ENCODE data around the gene SEZ6.

SEZ6 gene, protein sequence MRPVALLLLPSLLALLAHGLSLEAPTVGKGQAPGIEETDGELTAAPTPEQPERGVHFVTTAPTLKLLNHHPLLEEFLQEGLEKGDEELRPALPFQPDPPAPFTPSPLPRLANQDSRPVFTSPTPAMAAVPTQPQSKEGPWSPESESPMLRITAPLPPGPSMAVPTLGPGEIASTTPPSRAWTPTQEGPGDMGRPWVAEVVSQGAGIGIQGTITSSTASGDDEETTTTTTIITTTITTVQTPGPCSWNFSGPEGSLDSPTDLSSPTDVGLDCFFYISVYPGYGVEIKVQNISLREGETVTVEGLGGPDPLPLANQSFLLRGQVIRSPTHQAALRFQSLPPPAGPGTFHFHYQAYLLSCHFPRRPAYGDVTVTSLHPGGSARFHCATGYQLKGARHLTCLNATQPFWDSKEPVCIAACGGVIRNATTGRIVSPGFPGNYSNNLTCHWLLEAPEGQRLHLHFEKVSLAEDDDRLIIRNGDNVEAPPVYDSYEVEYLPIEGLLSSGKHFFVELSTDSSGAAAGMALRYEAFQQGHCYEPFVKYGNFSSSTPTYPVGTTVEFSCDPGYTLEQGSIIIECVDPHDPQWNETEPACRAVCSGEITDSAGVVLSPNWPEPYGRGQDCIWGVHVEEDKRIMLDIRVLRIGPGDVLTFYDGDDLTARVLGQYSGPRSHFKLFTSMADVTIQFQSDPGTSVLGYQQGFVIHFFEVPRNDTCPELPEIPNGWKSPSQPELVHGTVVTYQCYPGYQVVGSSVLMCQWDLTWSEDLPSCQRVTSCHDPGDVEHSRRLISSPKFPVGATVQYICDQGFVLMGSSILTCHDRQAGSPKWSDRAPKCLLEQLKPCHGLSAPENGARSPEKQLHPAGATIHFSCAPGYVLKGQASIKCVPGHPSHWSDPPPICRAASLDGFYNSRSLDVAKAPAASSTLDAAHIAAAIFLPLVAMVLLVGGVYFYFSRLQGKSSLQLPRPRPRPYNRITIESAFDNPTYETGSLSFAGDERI

DNA sequence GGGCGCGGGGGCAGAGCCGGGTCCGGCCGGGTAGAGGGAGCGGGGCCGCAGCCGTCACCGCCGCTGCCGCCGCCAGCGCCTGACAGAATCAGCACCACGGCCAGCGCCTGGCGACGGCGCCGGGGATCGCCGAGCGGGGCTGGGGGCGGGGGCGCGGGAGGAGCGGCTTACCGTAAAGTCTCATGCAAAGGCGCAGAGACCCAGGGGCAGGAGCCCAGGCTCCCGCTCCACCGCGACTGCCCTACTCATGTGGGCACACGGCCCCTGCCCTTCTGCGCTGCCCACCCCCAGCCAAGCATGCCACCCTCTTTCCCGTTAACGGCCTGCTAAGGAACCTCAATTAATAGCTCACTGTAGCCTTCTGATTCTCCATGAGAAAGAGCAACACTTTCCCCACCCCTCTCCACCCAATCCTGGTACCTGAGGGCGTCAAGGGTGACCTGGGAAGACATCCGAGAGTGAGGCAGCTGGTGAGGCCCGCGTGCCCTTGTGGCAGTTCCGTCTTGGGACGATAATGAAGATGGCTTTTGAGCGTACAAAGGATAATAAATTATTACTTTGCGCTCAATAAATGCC, at the start of gene SEZ6:
SEZ6 (minus strand) TSS at position 98 of the 576 bp plus-strand sequence. CDS start 164 bp downstream, outside the sequence.
- DNase-seq = peak; percentile 59 to 72

DNA sequence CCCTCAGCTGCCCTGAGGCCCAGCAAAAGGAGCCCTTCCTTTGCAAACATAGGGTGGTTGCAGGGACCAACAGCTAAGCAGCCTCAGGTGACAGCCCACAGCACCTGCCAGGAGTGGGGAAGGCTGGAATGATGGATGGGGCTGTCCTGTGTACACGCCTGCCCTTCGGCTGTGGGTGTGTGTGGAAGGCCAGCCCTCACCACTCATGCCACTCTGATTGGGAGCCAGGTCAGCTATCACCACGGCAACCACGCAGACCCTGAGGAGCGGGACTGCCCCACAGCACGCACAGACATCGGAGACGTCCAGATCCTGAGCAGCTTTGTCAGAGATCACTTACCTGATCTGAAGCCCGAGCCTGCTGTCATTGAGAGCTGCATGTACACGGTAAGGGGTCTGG, 49.0 kb upstream of the SEZ6 start:
- DNase-seq = no peak

DNA sequence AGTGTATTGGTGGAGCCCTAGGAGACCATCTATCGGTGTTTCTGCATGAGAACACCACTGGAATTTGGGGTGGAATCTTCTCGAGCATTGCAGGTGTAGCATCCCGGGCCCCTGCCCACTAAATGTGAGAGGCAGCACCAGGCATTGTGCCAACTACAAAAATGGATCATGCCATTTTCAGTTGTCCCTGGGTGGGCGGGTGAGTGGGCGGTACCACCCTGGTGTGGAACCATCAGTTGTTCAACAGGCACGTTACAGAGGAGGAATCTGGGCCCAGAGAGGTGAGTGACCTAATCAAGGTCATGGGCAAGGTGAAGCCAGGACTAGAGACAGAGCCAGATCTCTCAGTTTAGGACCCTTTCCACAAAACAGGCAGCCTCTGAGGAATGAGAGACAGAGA, 45.9 kb upstream of the SEZ6 start:
- no peak for DNase-seq

DNA sequence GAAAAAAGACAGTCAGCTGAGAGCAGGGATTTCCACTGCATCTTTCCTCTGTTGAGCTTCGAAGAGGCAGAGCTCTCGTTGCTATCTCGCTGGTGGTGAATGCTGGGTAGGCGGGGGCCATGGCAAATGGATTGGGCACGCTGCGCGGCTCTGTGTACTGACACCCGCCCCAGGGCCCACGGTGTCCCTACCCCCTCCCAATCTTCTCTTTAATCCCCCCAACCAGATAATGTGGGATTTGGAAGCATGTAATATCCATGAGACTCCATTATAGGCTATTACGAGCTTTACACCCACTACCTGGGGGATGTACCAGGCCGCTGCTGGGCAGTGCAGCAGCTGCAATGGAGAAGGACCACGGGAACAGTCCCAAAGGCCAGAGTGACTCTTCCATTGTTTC, 45.4 kb upstream of the SEZ6 start:
- no peak for DNase-seq

DNA sequence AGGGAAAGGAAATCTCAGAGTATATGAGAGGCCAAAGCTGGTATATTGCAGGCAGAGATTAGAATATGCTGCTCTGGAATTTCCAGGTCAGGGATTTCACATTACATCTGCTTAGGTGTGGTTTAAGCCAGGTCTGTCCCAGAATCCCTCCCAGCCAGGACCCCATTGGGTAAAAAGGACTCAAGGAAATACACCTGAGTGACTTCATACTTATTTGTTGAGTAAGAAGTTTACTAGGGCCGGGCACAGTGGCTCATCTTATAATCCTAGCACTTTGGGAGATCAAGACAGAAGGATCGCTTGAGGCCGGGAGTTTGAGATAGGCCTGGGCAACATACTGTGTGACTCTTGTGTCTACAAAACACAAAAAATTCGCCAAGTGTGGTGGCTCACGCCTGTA, 44.3 kb upstream of the SEZ6 start:
- DNase-seq = no peak

DNA sequence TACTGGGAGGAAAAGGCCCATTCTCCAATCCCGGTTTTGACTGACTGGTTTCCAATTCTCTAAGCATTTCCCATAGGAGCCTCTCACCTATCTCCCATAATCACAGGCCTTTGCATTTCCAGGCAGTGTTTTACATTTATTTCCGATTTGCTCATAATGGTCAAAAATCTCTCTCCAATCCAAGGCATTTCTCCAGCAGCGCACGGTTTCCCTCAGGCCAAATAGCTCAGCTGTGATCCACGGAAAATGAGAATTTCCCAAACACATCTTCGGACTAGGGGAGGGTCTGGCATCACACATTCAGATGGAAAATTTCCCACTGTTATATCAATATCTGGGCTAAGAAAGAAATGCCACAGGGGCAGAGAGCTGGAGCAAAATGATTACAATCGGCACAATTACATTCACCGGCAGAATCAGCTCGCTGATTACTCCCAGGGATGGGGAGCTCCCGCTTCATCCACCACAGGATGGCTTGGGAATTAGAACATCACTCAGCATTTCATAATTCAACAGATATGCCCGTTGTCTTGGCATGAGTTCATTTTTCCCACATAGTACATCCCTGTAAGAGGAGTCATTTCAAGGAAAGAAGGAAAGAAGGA, 43.8 kb upstream of the SEZ6 start:
- DNase-seq = no peak

DNA sequence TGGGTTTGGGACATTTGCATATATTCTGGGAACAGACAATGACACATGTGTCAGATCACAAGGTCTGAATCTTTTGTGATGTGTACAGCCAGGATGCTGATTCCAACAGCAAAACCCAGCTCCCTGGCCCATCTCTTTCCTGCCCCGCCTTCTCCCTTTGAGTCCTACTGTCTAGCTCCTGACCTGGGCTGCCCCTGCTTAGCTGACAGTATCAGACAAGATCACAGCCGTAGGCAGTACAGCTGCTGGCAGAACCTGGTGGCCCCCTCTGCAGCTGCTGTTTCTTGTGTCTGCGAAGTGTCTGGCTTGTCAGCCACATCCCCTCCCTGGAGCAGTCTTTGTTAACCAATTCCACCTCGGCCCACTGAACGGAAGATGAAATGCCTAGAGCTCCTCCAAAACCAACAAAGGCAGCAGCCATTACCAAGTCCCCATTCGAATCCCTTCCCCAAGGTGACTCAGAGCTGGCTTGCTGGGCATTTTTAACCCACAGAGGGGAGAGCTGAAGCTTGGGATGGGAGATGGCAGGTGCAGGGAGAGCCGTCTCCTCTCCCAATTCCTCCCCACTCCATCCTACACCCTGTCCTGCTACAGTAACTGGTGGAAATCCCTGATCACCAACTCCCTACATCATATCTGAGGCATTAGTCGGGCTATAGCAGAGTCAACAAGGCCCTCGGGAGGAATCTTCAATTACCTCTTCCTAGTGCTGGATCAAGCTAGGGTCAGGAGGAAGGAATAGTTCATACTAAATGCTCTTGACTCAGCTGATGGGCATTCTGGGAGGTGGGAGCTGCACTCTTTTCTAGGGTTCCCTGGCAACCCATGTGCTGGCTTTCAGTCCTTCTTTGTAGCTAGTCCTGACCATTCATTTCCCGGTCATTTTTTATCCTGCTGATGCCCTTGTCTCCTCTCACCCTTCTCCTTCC, 42.9 kb upstream of the SEZ6 start:
- peak; percentile 20 to 42 for DNase-seq

DNA sequence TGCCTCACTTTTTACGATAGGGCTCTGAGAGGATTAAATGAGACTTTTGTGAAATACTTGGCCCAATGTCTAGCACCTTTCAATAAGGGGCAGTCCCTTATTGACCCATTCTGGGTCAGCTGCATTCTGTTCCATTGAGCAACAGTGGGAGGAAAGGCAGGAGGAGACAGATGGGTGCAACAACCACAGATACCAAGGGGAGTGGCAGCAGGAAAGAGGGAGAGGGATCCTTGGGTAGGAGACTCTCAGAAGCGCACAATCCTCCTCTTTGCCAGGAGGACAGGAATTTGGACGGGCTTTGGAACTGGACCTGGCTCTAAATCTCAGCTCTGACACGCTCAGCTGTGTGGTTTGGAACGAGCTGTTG, 40.6 kb upstream of the SEZ6 start:
- no peak for DNase-seq

DNA sequence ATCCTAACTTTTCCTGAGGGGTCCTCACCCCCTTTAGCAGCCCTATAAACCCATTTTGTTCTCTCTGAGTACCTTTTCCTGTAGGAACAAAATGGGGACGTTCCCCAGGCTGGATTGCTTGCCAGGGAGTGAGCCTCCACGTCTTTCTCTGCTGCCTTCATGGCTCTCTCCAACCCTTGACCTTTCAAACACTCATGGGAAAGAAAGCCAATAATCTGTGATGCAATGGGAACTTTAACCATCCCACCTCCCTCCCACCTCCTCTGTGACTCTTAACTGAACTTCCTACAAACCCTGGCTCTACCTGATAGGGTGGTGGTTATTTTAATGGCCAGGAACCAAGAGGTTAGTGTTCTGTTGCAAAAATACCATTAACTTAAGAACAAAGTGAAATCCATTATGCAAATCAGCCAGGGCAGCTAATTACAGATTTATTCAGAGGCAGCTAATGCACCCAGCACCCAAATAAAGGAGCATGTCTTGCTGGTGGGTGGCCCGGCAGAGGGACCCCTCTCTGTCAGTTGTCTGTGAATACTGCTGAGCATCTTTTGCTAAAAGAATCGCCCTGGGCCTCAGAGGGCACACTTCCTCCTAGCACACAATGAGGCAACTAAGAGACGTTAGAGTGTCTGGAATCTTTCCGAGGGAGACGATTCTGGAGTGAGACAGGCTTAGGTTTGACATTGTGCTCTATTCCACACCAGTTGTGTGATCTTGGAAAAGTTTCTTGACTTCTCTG, 40.1 kb upstream of the SEZ6 start:
- DNase-seq = no peak

DNA sequence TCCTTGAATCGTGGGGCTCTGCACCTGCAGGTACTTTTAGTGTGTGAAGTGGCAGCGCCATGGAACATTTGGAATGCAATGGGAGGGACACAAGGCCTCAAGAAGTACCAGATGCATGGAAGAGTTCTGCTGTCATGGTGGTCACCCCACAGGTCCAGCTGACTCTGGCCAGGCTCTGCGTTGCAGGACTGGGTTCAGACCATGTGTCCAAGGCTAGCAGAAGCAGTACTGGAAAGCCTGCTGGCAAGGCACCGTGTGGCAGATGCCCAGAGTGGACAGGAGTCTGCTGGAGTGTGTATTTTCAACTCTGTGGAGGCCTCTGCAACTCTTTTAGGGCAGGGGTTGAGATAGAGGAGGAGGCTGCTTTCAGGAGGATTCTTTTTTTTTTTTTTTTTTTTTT, 39.2 kb upstream of the SEZ6 start:
- DNase-seq = no peak

DNA sequence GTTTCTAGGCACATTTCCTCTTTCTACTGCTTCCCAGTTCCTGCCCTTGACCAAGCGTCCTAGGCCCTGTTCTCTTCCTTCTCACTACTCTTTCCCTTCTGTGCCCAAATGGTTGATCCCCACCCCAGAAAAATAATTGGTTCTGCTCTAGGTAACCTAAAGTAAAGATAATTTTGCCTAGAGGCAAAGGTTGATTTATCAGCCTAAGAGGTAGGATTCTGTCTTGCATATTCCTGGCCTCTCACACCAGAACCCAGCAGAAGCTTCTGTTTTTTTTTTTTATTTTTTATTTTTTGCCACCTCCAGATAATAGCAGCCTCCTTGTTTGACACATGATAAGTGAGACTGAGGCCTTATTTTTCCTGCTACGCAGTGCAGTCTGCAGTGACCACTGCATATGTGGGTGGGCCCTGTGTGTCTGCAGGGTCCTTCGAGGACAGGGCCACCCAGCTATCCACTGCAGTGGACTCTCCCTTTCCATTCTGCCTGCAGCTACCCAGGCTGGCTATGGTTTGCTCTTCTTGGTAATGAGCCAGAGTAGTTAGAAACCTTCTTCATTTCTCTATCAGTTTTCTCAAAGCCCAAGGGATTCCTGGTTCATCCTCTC, 37.8 kb upstream of the SEZ6 start:
- no peak for DNase-seq

DNA sequence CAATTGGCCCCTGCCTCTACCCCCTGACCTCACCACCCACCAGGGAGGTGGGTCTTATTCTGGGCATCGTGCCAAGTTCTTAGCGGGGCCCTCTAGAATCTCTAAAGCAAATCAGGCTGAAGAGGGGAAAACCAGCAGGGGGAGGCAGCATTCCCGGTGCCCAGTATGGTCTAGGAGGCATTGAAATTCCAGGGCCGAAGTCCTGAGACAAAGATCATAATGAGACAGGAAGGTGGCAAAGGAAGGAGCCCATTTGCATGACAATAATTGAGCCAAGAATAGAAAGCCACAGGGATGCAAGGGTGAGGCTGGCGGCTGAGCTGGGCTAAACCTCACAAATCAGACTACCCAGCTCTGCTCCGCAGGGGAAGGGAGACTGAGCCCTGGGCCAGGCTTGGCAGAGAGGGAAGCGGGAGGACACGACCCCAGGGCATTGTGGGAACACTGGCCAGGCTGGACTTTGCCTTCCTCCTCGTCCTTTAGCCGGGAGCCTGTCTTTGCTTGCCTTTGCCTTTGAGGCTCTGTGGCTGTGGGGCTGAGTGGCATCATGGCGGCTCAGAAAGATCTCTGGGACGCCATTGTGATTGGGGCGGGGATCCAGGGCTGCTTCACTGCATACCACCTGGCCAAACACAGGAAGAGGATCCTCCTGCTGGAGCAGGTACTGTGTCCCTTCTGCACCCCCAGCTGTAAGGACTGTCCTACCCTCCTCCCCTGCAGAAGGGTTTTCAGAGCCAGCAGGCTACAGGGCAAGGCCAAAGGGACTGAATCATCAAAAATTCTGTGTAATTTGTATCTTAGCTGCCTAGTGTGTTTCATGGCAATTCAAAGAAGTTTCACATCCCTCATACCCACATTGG, 37.1 kb upstream of the SEZ6 start, which contains the start of gene PIPOX:
PIPOX (plus strand) TSS at position 463 of the 860 bp plus-strand sequence; CDS start at position 548, 85 bp downstream.
- DNase-seq = peak; percentile 89 to 94

DNA sequence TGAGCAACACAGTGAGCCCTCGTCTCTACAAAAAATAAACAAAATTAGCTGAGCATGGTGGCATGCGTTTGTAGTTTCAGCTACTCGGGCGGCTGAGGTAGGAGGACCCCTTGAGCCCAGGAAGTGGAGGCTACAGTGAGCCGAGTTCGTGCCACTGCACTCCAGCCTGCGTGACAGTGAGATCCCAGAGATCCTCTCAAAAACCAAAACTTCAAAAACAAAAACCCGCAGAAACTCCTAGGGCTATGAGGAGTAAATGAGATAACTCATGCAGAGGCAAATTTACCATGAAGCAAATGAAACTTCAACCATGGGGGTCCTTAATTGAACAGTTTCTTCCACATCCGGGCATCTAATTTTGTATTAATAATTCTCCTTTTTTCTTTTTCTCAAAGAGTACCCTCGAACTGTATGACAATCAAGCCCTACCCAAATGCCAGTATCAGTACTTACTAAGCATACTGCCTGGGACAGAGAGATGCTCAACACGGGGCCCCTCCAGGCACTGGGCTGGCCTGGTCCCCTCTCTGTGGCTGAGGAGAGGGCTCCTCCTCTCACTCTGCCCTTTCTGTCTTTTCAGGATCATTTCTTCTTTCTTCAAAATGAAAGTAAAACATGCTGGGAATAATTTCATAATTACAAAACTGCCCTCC, 36.3 kb upstream of the SEZ6 start:
- DNase-seq = no peak

DNA sequence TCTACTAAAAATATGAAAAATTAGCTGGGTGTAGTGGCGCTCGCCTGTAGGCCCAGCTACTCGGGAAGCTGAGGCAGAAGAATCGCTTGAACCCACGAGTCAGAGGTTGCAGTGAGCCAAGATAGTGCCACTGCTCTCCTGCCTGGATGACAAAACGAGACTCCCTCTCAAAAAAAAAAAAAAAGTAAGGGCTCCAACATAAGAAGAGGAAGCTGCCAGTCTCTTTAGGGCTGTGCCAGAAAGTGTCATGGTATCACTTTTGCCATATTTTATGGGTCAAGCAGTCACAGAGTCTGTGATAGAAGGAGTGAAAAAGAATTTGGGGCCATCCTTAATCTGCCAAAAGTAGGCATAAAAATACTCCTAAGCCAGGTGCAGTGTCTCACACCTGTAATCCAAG, 35.7 kb upstream of the SEZ6 start:
- no peak for DNase-seq

DNA sequence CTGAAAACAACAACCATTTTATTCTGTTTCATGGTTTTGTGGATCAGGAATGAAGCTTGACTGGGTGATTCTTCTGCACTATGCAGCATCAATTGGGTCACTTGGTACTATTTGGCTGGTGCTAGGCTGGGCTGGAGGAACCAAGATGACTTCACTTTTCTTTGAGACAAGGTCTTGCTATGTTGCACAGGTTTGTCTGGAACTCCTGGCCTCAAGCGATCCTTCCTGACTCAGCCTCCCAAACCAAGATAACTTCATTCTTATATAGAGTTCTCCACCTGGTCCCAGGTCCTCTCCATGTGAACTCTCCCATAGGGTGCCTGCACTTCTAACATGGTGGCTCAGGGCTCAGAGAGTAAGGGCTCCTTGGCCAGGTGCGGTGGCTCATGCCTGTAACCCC, 35.3 kb upstream of the SEZ6 start:
- no peak for DNase-seq

DNA sequence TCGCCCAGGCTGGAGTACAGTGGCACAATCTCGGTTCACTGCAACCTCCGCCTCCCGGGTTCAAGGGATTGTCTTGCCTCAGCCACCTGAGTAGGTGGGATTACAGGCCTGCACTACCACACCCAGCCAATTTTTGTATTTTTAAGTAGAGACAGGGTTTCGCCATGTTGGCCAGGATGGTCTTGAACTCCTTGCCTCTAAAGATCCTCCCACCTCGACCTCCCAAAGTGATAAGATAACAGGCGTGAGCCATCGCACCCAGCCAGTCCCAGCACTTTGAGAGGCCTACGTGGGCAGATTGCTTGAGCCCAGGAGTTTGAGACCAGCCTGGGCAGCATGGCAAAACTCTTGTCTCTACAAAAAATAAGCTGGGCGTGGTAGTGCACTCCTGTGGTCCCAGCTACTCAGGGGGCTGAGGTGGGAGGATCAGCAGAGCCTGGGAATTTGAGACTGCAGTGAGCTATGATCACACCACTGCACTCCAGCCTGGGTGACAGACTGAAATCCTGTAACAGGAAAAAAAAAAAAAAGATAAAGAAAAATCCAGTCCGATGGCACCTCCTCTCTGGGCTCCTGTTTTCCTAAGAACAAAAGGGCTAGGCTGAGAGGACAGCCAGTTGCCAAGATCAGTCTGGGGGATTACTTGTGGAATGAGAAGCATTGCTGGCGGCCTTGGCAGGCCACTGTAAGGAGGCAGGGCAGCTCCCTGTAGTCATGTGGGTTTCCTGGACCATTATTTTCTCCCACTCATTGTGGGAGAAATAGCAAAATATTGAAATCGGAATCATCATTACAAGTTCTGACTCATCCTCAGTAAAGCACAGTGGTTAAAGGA, 34.1 kb upstream of the SEZ6 start:
- no peak for DNase-seq

DNA sequence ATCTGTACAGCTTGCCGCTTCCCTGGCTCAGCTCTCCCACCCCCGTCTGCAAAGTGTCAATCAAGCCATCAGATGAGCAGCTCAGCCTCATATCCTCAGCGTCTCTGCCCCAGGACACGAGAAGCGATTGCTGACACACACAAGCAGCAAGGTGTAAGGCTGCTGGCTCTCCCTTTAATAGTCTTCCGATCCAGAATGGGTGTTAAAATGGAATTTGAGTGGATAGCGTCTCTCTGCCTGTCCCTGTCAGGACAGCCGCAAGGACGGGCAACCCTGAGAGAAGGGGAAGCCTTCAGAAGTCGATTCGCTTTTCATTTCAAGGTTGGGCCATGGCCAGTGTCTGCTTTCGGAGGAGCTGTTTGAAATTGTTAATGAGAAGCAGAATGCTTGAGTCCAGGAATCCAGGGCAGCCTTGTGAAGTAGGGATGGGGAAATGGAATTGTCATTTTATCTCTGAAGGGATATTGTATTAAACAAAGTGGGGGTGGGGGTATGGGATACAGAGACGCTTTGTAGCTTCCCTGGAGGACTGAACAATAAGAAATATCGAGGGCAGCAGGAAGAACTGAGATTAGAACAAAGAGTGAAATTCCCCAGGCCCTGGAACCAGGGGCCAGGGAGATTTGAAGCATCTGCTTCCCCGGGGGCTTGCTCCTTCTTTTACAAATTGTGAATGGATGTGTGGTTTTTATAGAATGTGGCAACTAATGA, 32.4 kb upstream of the SEZ6 start:
- no peak for DNase-seq

DNA sequence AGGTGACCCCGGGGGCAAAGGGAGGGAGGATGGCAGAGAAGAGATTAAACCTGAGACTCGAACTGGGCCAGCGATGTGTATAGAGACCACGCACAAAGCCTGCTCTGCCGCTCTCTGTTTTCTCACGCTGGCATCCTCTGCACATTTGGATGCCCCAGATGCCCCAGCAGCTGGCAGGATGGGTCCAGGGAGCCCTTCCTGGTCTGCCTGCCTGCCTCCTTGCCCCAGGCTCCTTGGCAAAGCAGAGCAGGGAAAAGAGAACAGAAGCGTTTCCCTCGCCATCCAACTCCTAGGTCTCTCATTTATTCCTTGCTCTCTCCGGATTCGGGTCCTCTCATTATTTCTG, 31.9 kb upstream of the SEZ6 start:
- DNase-seq = no peak
